ENCODE data around the gene TANGO2.

DNA sequence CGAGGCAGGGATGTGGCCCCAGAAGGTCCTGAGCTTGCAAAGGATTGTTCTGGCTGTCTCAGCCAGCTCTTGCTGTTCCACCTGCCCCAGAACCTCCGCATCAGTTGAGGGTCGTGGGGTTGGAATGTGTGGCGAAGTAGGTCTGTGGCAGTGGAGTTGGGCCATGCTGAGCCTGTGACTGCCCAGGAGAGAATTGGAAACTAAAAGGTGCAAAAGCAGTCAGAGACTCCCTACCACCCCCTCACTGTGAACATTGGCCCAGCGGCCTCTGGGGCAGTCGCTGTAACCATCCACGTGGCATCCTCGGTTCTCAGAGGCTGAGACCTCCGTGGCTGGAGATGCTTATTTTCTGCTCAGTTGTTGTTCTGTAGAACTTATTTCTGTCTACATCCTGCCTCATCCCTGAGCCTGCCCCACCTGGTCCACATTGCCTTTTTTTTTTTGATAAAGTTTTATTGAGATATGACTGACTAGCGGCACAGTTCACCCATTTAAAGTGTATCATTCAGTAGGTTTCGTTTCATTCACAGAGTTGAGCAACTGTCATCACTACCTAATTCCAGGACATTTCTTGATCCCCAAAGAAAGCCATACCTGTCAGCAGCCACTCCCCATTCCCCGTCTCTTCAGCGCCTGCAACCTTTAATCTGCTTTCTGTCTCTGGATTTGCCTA lies 36.8 kb downstream of the TANGO2 start:
- TF ChIP-seq, protein P1, sequence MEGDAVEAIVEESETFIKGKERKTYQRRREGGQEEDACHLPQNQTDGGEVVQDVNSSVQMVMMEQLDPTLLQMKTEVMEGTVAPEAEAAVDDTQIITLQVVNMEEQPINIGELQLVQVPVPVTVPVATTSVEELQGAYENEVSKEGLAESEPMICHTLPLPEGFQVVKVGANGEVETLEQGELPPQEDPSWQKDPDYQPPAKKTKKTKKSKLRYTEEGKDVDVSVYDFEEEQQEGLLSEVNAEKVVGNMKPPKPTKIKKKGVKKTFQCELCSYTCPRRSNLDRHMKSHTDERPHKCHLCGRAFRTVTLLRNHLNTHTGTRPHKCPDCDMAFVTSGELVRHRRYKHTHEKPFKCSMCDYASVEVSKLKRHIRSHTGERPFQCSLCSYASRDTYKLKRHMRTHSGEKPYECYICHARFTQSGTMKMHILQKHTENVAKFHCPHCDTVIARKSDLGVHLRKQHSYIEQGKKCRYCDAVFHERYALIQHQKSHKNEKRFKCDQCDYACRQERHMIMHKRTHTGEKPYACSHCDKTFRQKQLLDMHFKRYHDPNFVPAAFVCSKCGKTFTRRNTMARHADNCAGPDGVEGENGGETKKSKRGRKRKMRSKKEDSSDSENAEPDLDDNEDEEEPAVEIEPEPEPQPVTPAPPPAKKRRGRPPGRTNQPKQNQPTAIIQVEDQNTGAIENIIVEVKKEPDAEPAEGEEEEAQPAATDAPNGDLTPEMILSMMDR (IDR thresholded peaks at IDR 0.05) = no peak
- no peak for TF ChIP-seq POLR2AphosphoS5 (IDR thresholded peaks at IDR 0.05)
- TF ChIP-seq POLR2A (IDR thresholded peaks at IDR 0.05) = no peak
